ENCODE data around the gene DGAT2L6.

DNA sequence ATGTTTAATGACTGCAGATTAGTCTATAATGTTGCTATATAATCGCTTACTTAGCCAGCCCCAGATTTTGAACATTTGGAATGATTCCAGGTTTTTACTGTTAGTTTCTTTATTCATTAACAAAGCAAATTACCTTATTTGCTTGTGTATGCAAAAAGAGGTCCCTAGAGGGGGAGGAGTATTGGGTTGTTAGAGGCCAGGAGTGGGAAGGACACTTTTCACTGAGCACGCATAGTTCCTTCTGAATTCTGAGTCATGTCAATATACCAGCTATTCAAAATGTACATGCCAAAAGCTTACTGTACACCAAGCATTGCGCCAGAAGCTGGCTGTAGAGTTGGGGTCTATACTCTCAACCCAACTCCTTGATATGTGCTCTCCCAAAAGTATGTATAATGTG is 5.1 kb upstream of the DGAT2L6 start:
- TF ChIP-seq, protein P1, sequence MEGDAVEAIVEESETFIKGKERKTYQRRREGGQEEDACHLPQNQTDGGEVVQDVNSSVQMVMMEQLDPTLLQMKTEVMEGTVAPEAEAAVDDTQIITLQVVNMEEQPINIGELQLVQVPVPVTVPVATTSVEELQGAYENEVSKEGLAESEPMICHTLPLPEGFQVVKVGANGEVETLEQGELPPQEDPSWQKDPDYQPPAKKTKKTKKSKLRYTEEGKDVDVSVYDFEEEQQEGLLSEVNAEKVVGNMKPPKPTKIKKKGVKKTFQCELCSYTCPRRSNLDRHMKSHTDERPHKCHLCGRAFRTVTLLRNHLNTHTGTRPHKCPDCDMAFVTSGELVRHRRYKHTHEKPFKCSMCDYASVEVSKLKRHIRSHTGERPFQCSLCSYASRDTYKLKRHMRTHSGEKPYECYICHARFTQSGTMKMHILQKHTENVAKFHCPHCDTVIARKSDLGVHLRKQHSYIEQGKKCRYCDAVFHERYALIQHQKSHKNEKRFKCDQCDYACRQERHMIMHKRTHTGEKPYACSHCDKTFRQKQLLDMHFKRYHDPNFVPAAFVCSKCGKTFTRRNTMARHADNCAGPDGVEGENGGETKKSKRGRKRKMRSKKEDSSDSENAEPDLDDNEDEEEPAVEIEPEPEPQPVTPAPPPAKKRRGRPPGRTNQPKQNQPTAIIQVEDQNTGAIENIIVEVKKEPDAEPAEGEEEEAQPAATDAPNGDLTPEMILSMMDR (IDR thresholded peaks at IDR 0.05 in 4 of 5, conservative IDR thresholded peaks at IDR 0.05 in 1 of 5), result no peak
- no peak for TF ChIP-seq POLR2A (IDR thresholded peaks at IDR 0.05)

Measured in gastrocnemius medialis (tissue), 4 donors.